Stimulated activated naive CD8-positive, alpha-beta T cell treated with anti-CD3 and anti-CD28 coated beads, Interleukin-15, amount 100 ng/mL, for 72 hours (primary cell): ENCODE results near the gene DRAXIN.
A peak's percentile ranks its signal among the peaks of the same experiment; 100 is the strongest.

ENCODE experiments used
- ATAC-seq: fragments of 150-1000 bp; cut with Tn5 transposase; 2 replicates; pipeline ENCODE4 v1.10.0; 2021; ENCODE audit warnings: mild to moderate bottlenecking, moderate library complexity
- DNase-seq, 2 donors: peaks; one replicate each; pipeline ENCODE4 v3.0.0; 2021 to 2022
- H3K27ac Mint-ChIP-seq, 2 donors: one replicate each; pipeline ENCODE4 v1.8.0; 2022; ENCODE audit warnings: mild to moderate bottlenecking in 2 of 2, mixed read lengths in 2 of 2, moderate library complexity in 2 of 2
- H3K27me3 Mint-ChIP-seq: one replicate; pipeline ENCODE4 v1.8.0; 2022; ENCODE audit warnings: mixed read lengths
- H3K4me1 Mint-ChIP-seq: one replicate; pipeline ENCODE4 v1.8.0; 2022; ENCODE audit warnings: mild to moderate bottlenecking, mixed read lengths
- H3K4me3 Mint-ChIP-seq, 2 donors: one replicate each; pipeline ENCODE4 v1.8.0; 2022; ENCODE audit warnings: mild to moderate bottlenecking in 2 of 2, mixed read lengths in 2 of 2, moderate library complexity in 1 of 2
- H3K9me3 Mint-ChIP-seq, 2 donors: one replicate each; pipeline ENCODE4 v1.8.0; 2022; ENCODE audit warnings: mixed read lengths in 2 of 2

The DRAXIN gene

GRCh38 chr1:11673089-11673769 lies 18.3 kb upstream of the DRAXIN start:
- Mint-ChIP-seq H3K9me3 (no peaks in the 10 kb centered on the region), H3K27me3 (no peaks in the 10 kb centered on the region), H3K4me3 (no peak overlapping the region), H3K4me1 (peaks cover 13% of the 10 kb centered on the region), H3K27ac (no peak overlapping the region)
- DNase-seq: no peak
- peak; percentile 18 for ATAC-seq

- H3K27ac Mint-ChIP-seq: no peak overlapping the region
- no peaks in the 10 kb centered on the region for H3K27me3 Mint-ChIP-seq
- no peak for ATAC-seq
- no peaks in the 10 kb centered on the region for H3K9me3 Mint-ChIP-seq
- no peak overlapping the region for H3K4me3 Mint-ChIP-seq
- H3K4me1 Mint-ChIP-seq: peaks cover 13% of the 10 kb centered on the region
- no peak for DNase-seq
Measured at GRCh38 chr1:11674488-11674887, 17.0 kb upstream of the DRAXIN start.

GRCh38 chr1:11675325-11675724 lies 16.2 kb upstream of the DRAXIN start:
- DNase-seq (no peak), ATAC-seq (no peak)
- H3K27ac Mint-ChIP-seq: no peak overlapping the region
- no peaks in the 10 kb centered on the region for H3K27me3 Mint-ChIP-seq
- peaks cover 22% of the 10 kb centered on the region for H3K4me1 Mint-ChIP-seq
- H3K9me3 Mint-ChIP-seq: no peaks in the 10 kb centered on the region
- no peak overlapping the region for H3K4me3 Mint-ChIP-seq

GRCh38 chr1:11676386-11677103 lies 15.0 kb upstream of the DRAXIN start:
- Mint-ChIP-seq H3K4me3 (no peak overlapping the region), H3K27me3 (no peaks in the 10 kb centered on the region), H3K9me3 (no peaks in the 10 kb centered on the region), H3K4me1 (peaks cover 26% of the 10 kb centered on the region), H3K27ac (no peak overlapping the region)
- no peak for ATAC-seq
- no peak for DNase-seq

- ATAC-seq: no peak
- Mint-ChIP-seq H3K4me1 (peaks cover 33% of the 10 kb centered on the region), H3K27ac (no peak overlapping the region), H3K4me3 (no peak overlapping the region), H3K27me3 (no peaks in the 10 kb centered on the region), H3K9me3 (no peaks in the 10 kb centered on the region)
- no peak for DNase-seq
Measured at GRCh38 chr1:11678442-11678841, 13.1 kb upstream of the DRAXIN start.

GRCh38 chr1:11680270-11681070 lies 11.0 kb upstream of the DRAXIN start:
- ATAC-seq (peak; percentile 26), DNase-seq (peak in 1 of 2 donors; percentile 44)
- H3K27me3 Mint-ChIP-seq: no peaks in the 10 kb centered on the region
- H3K4me3 Mint-ChIP-seq: peak overlapping the region; percentile 95 to 96
- peak overlapping the region; percentile 52 to 71 for H3K27ac Mint-ChIP-seq
- H3K9me3 Mint-ChIP-seq: no peaks in the 10 kb centered on the region
- H3K4me1 Mint-ChIP-seq: peaks cover 32% of the 10 kb centered on the region

GRCh38 chr1:11681071-11681771 lies 10.3 kb upstream of the DRAXIN start, which contains the start of gene MAD2L2:
MAD2L2 (minus strand) TSS chr1:11681148; CDS start chr1:11680601, 547 bp downstream.
- DNase-seq: peak; percentile 91

GRCh38 chr1:11682287-11682771 lies 9.2 kb upstream of the DRAXIN start:
- Mint-ChIP-seq H3K9me3 (no peaks in the 10 kb centered on the region), H3K4me3 (peak overlapping the region; percentile 26 to 95), H3K4me1 (peaks cover 27% of the 10 kb centered on the region), H3K27ac (no peak overlapping the region), H3K27me3 (peaks cover 7% of the 10 kb centered on the region)
- ATAC-seq (no peak), DNase-seq (no peak)

More at GRCh38 chr1:11681071-11681771, 10.3 kb upstream of the DRAXIN start, which contains the start of gene MAD2L2:
- ATAC-seq: peak; percentile 93
- H3K27me3 Mint-ChIP-seq: peaks cover 4% of the 10 kb centered on the region
- peaks cover 27% of the 10 kb centered on the region for H3K4me1 Mint-ChIP-seq
- peak within 1 kb of the TSS; percentile 95 to 96 for H3K4me3 Mint-ChIP-seq
- H3K27ac Mint-ChIP-seq: peak within 1 kb of the TSS; percentile 82
- H3K9me3 Mint-ChIP-seq: no peaks in the 10 kb centered on the region

GRCh38 chr1:11682799-11683198 lies 8.7 kb upstream of the DRAXIN start:
- no peak for DNase-seq
- H3K9me3 Mint-ChIP-seq: no peaks in the 10 kb centered on the region
- no peak overlapping the region for H3K27ac Mint-ChIP-seq
- H3K4me3 Mint-ChIP-seq: no peak overlapping the region
- peaks cover 11% of the 10 kb centered on the region for H3K27me3 Mint-ChIP-seq
- H3K4me1 Mint-ChIP-seq: peaks cover 27% of the 10 kb centered on the region
- no peak for ATAC-seq

- Mint-ChIP-seq H3K27ac (no peak overlapping the region), H3K4me1 (peaks cover 23% of the 10 kb centered on the region), H3K9me3 (no peaks in the 10 kb centered on the region), H3K4me3 (no peak overlapping the region), H3K27me3 (peaks cover 24% of the 10 kb centered on the region)
- ATAC-seq: no peak
- DNase-seq: no peak
Measured at GRCh38 chr1:11684070-11684469, 7.4 kb upstream of the DRAXIN start.

- Mint-ChIP-seq H3K27me3 (peaks cover 36% of the 10 kb centered on the region), H3K4me3 (no peak overlapping the region), H3K4me1 (peaks cover 15% of the 10 kb centered on the region), H3K27ac (no peak overlapping the region), H3K9me3 (no peaks in the 10 kb centered on the region)
- DNase-seq: no peak
- no peak for ATAC-seq
Measured at GRCh38 chr1:11685210-11685752, 6.2 kb upstream of the DRAXIN start.

GRCh38 chr1:11688506-11688905 lies 3.0 kb upstream of the DRAXIN start:
- no peak overlapping the region for H3K27ac Mint-ChIP-seq
- ATAC-seq: no peak
- H3K27me3 Mint-ChIP-seq: peaks cover 64% of the 10 kb centered on the region
- H3K4me1 Mint-ChIP-seq: peaks cover 28% of the 10 kb centered on the region
- no peaks in the 10 kb centered on the region for H3K9me3 Mint-ChIP-seq
- no peak for DNase-seq
- H3K4me3 Mint-ChIP-seq: no peak overlapping the region

GRCh38 chr1:11690397-11691301 lies 861 bp upstream of the DRAXIN start:
- H3K27ac Mint-ChIP-seq: no peak overlapping the region
- no peaks in the 10 kb centered on the region for H3K9me3 Mint-ChIP-seq
- H3K27me3 Mint-ChIP-seq: peaks cover 72% of the 10 kb centered on the region
- ATAC-seq (no peak), DNase-seq (no peak)
- peaks cover 36% of the 10 kb centered on the region for H3K4me1 Mint-ChIP-seq
- H3K4me3 Mint-ChIP-seq: peak overlapping the region; percentile 29 to 80
